Measurements from ENCODE around the gene FXR2. TPM values are rescaled to one million over a fixed set of nuclear protein-coding genes. Genes with fewer than 3 reads are reported as not detected.
"Not testable (repeated sequence)": the region's sequence is repeated elsewhere in the genome, so short reads cannot be mapped to it uniquely, and the experiment has no call there.

Gene FXR2
- total and polyA plus RNA-seq, 3 experiments from 2014 or later: 20.4 to 45.9 (median 45.7) TPM

- Histone ChIP-seq H3K36me3 (ENCODE audit: insufficient read depth, low read length) (no peaks in the 10 kb centered on the region), H3K27me3 (ENCODE audit: insufficient read depth, low read length, poor library complexity, severe bottlenecking) (no peaks in the 10 kb centered on the region), H3K9me3 (ENCODE audit: low read length) (no peaks in the 10 kb centered on the region), H3K27ac (ENCODE audit: low read depth, low read length) (peak overlapping the region; percentile 69), H3K4me1 (ENCODE audit: insufficient read depth, low read length) (peaks cover 10% of the 10 kb centered on the region), H3K4me3 (ENCODE audit: low read length) (peak overlapping the region; percentile 90)
- Mint-ChIP-seq H3K36me3 (peaks cover 0 to 7% (median 0%) of the 10 kb centered on the region in 3 donors), H3K9me3 (no peaks in the 10 kb centered on the region), H3K4me3 (peak overlapping the region; percentile 90 to 95 (median 93)), H3K27ac (peak overlapping the region; percentile 69 to 97 (median 88)), H3K4me1 (peaks cover 12 to 20% (median 13%) of the 10 kb centered on the region in 3 donors), H3K27me3 (no peaks in the 10 kb centered on the region)
- ChIA-PET CTCF (interaction anchor here (1.4 to 5.6 kb wide), 4 partner anchors 11 to 61 kb away, joined by 3 to 34 read pairs (median 14); partner anchors contain the start of genes FXR2, TP53 and WRAP53), POLR2A (interaction anchor here (1.5 to 2.9 kb wide), 7 partner anchors 12 to 143 kb away, joined by 3 to 42 read pairs (median 6); partner anchors contain the start of genes ATP1B2, FXR2, MPDU1 and POLR2A)
- no peak for DNase-seq
Measured at GRCh38 chr17:7626956-7627249, 12.2 kb upstream of the FXR2 start.

DNA sequence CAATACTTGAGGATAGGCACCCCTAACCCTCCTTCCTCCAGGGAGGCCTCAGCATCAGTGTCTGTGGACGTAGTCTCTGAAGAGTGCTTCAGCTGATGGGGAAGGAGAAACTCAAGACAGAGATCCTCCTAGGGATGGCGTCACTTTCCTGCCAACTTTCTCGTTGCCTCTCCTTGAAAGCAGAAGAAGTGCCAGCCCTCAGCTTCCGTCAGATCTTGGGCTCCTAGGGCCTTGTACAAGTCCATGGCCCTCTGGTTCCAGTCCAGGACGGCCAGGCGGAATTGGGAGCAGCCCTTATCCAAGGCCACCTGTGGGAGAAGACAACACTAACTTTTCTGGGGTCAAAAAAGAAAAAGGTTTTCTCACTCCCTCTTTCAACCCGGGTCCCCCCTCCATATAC lies 11.6 kb upstream of the FXR2 start:
- H3K4me3 Mint-ChIP-seq: peak overlapping the region; percentile 90 to 95 (median 93)
- no peaks in the 10 kb centered on the region for H3K36me3 ChIP-seq (ENCODE audit: insufficient read depth, low read length)

DNA sequence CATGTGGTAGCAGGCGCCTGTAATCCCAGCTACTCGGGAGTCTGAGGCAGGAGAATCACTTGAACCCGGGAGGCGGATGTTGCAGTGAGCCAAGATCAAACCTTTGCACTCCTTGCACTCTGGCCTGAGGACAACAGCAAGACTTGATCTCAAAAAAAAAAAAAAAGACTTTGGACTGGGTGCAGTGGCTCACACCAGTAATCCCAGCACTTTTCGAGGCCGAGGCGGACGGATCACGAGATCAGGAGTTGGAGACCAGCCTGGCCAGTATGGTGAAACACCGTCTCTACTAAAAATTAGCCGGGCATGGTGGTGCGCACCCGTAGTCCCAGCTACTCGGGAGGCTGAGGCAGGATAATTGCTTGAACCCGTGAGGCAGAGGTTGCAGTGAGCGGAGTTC lies 11.1 kb upstream of the FXR2 start:
- H3K9me3 ChIP-seq (ENCODE audit: low read length); H3K27me3 Mint-ChIP-seq; H3K4me3 ChIP-seq (ENCODE audit: low read length); H3K9me3 Mint-ChIP-seq; H3K36me3 Mint-ChIP-seq; H3K4me1 ChIP-seq (ENCODE audit: insufficient read depth, low read length); H3K36me3 ChIP-seq (ENCODE audit: insufficient read depth, low read length); H3K27ac Mint-ChIP-seq; DNase-seq; H3K27ac ChIP-seq (ENCODE audit: low read depth, low read length); H3K27me3 ChIP-seq (ENCODE audit: insufficient read depth, low read length, poor library complexity, severe bottlenecking): not testable (repeated sequence)
- CTCF ChIA-PET: interaction anchor here (0.7 to 5.6 kb wide), 3 partner anchors 10 to 194 kb away, joined by 3 to 34 read pairs (median 3); partner anchors contain the start of gene FXR2
- peak overlapping the region in 5 of 7 donors; percentile 20 to 93 (median 79) for H3K4me3 Mint-ChIP-seq
- POLR2A ChIA-PET: interaction anchor here (0.7 to 2.9 kb wide), 2 partner anchors 11 to 619 kb away, joined by 4 to 31 read pairs; partner anchors contain the start of gene FXR2
- H3K4me1 Mint-ChIP-seq: peaks cover 12 to 20% (median 13%) of the 10 kb centered on the region in 3 donors

More for the DNA sequence above, 11.6 kb upstream of the FXR2 start:
- no peaks in the 10 kb centered on the region for H3K27me3 Mint-ChIP-seq
- H3K36me3 Mint-ChIP-seq: peaks cover 0 to 7% (median 0%) of the 10 kb centered on the region in 3 donors
- peak overlapping the region in 4 of 8 donors; percentile 68 to 95 (median 90) for H3K27ac Mint-ChIP-seq
- Histone ChIP-seq H3K27me3 (ENCODE audit: insufficient read depth, low read length, poor library complexity, severe bottlenecking) (no peaks in the 10 kb centered on the region), H3K4me1 (ENCODE audit: insufficient read depth, low read length) (peaks cover 10% of the 10 kb centered on the region), H3K4me3 (ENCODE audit: low read length) (no peak overlapping the region), H3K9me3 (ENCODE audit: low read length) (no peaks in the 10 kb centered on the region), H3K27ac (ENCODE audit: low read depth, low read length) (no peak overlapping the region)
- POLR2A ChIA-PET: interaction anchor here (2.4 to 2.9 kb wide), 3 partner anchors 11 to 60 kb away, joined by 13 to 42 read pairs (median 31); partner anchors contain the start of genes FXR2, MPDU1 and TP53
- CTCF ChIA-PET: interaction anchor here (0.7 to 5.6 kb wide), 3 partner anchors 10 to 193 kb away, joined by 3 to 34 read pairs (median 25); partner anchors contain the start of genes FXR2, TP53 and WRAP53
- peaks cover 12 to 20% (median 13%) of the 10 kb centered on the region in 3 donors for H3K4me1 Mint-ChIP-seq
- no peak for DNase-seq
- no peaks in the 10 kb centered on the region for H3K9me3 Mint-ChIP-seq

DNA sequence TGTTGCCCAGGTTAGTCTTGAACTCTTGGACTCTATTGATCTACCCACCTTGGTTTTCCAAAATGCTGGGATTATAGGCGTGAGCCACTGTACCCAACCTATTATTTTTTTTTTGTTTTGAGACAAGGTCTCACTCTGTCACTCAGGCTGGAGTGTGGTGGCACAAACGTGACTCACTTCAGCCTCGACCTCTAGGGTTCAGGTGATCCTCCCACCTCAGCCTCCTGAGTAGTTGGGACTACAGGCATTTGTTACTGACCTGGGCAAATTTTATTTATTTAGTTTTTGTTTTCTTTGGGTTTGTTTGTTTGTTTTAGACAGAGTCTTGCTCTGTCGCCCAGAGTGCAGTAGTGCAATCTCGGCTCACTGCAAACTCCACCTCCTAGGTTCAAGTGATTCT lies 9.0 kb upstream of the FXR2 start:
- Mint-ChIP-seq H3K36me3 (peaks cover 0 to 7% (median 0%) of the 10 kb centered on the region in 3 donors), H3K9me3 (no peaks in the 10 kb centered on the region)
- CTCF ChIA-PET: interaction anchor here (5.6 kb wide), 1 partner anchor 8 kb away, joined by 34 read pairs; the partner anchor contains the start of gene FXR2

GRCh38 chr17:7620835-7621234 lies 6.1 kb upstream of the FXR2 start:
- H3K27ac Mint-ChIP-seq: no peak overlapping the region
- Histone ChIP-seq H3K27ac (ENCODE audit: low read depth, low read length) (no peak overlapping the region), H3K4me3 (ENCODE audit: low read length) (no peak overlapping the region), H3K9me3 (ENCODE audit: low read length) (no peaks in the 10 kb centered on the region), H3K4me1 (ENCODE audit: insufficient read depth, low read length) (no peaks in the 10 kb centered on the region), H3K36me3 (ENCODE audit: insufficient read depth, low read length) (no peaks in the 10 kb centered on the region), H3K27me3 (ENCODE audit: insufficient read depth, low read length, poor library complexity, severe bottlenecking) (no peaks in the 10 kb centered on the region)
- H3K4me1 Mint-ChIP-seq: no peaks in the 10 kb centered on the region
- no peaks in the 10 kb centered on the region for H3K9me3 Mint-ChIP-seq
- no peak for DNase-seq
- no peaks in the 10 kb centered on the region for H3K36me3 Mint-ChIP-seq
- POLR2A ChIA-PET: no interaction called here
- CTCF ChIA-PET: interaction anchor here (1.2 kb wide), 1 partner anchor 66 kb away, joined by 4 read pairs; the partner anchor contains the start of gene TP53
- H3K4me3 Mint-ChIP-seq: no peak overlapping the region
- no peaks in the 10 kb centered on the region for H3K27me3 Mint-ChIP-seq

More for the DNA sequence above, 9.0 kb upstream of the FXR2 start:
- Mint-ChIP-seq H3K4me3 (no peak overlapping the region), H3K27ac (peak overlapping the region in 1 of 8 donors; percentile 26), H3K27me3 (no peaks in the 10 kb centered on the region), H3K4me1 (peaks cover 12 to 20% (median 13%) of the 10 kb centered on the region in 3 donors)
- POLR2A ChIA-PET: interaction anchor here (0.8 kb wide), 1 partner anchor 8 kb away, joined by 3 read pairs; no protein-coding TSS in a partner anchor
- H3K9me3 ChIP-seq (ENCODE audit: low read length): no peaks in the 10 kb centered on the region
- no peak for DNase-seq
- H3K4me1 ChIP-seq (ENCODE audit: insufficient read depth, low read length): peaks cover 10% of the 10 kb centered on the region
- H3K27me3 ChIP-seq (ENCODE audit: insufficient read depth, low read length, poor library complexity, severe bottlenecking): no peaks in the 10 kb centered on the region
- no peak overlapping the region for H3K27ac ChIP-seq (ENCODE audit: low read depth, low read length)
- no peak overlapping the region for H3K4me3 ChIP-seq (ENCODE audit: low read length)
- no peaks in the 10 kb centered on the region for H3K36me3 ChIP-seq (ENCODE audit: insufficient read depth, low read length)

- Histone ChIP-seq H3K9me3 (ENCODE audit: low read length) (no peaks in the 10 kb centered on the region), H3K4me3 (ENCODE audit: low read length) (no peak overlapping the region), H3K27me3 (ENCODE audit: insufficient read depth, low read length, poor library complexity, severe bottlenecking) (no peaks in the 10 kb centered on the region), H3K27ac (ENCODE audit: low read depth, low read length) (no peak overlapping the region), H3K36me3 (ENCODE audit: insufficient read depth, low read length) (no peaks in the 10 kb centered on the region), H3K4me1 (ENCODE audit: insufficient read depth, low read length) (peaks cover 4% of the 10 kb centered on the region)
- ChIA-PET CTCF (interaction anchor here (1.3 kb wide), 1 partner anchor 35 kb away, joined by 3 read pairs; the partner anchor contains the start of gene MPDU1), POLR2A (interaction anchor here (0.7 kb wide), 1 partner anchor 296 kb away, joined by 3 read pairs; no protein-coding TSS in a partner anchor)
- Mint-ChIP-seq H3K9me3 (no peaks in the 10 kb centered on the region), H3K27me3 (no peaks in the 10 kb centered on the region), H3K36me3 (peaks cover 0 to 5% (median 0%) of the 10 kb centered on the region in 3 donors), H3K4me1 (peaks cover 5 to 6% (median 6%) of the 10 kb centered on the region in 3 donors), H3K27ac (no peak overlapping the region), H3K4me3 (peak overlapping the region in 1 of 7 donors; percentile 45)
- no peak for DNase-seq
Measured at GRCh38 chr17:7618608-7619007, 3.9 kb upstream of the FXR2 start.

GRCh38 chr17:7615265-7615747 lies 609 bp upstream of the FXR2 start:
- Mint-ChIP-seq H3K27me3 (no peaks in the 10 kb centered on the region), H3K4me1 (peaks cover 31 to 37% (median 34%) of the 10 kb centered on the region in 3 donors), H3K9me3 (no peaks in the 10 kb centered on the region), H3K27ac (peak overlapping the region; percentile 87 to 99 (median 96)), H3K36me3 (peaks cover 0 to 16% (median 0%) of the 10 kb centered on the region in 3 donors), H3K4me3 (peak overlapping the region; percentile 82 to 96 (median 92))
- no peak for DNase-seq
- no peaks in the 10 kb centered on the region for H3K27me3 ChIP-seq (ENCODE audit: insufficient read depth, low read length, poor library complexity, severe bottlenecking)
- no peaks in the 10 kb centered on the region for H3K36me3 ChIP-seq (ENCODE audit: insufficient read depth, low read length)
- no peaks in the 10 kb centered on the region for H3K9me3 ChIP-seq (ENCODE audit: low read length)
- CTCF ChIA-PET: interaction anchor here (0.7 to 3.4 kb wide), 11 partner anchors 10 to 102 kb away, joined by 3 to 34 read pairs (median 5); partner anchors contain the start of genes MPDU1, SAT2, SENP3 and TP53
- H3K27ac ChIP-seq (ENCODE audit: low read depth, low read length): peak overlapping the region; percentile 88
- POLR2A ChIA-PET: interaction anchor here (0.6 to 3.2 kb wide), 12 partner anchors 9 to 180 kb away, joined by 3 to 61 read pairs (median 6); partner anchors contain the start of genes CD68, MPDU1, POLR2A and SAT2
- H3K4me3 ChIP-seq (ENCODE audit: low read length): peak overlapping the region; percentile 93
- H3K4me1 ChIP-seq (ENCODE audit: insufficient read depth, low read length): peaks cover 26% of the 10 kb centered on the region

Measured in CD8-positive, alpha-beta memory T cell (primary cell).